SK-N-SH treated with all-trans-retinoic acid at 6 μM for 48 hours (cell line): ENCODE measurements around the gene CACNB3.
A peak's percentile ranks its signal among the peaks of the same experiment; 100 is the strongest.

Source experiments
- CREB5 ChIP-seq: fragments of 250-450 bp; sonication (Bioruptor Pico); IDR thresholded peaks from 2 replicates; pipeline ENCODE4 v1.5.1; 2020; ENCODE audit warnings: low read depth, mild to moderate bottlenecking, moderate library complexity
- ISL1 ChIP-seq: fragments of 250-450 bp; sonication (Bioruptor Pico); IDR thresholded peaks from 2 replicates; pipeline ENCODE4 v2.1.2; 2022; ENCODE audit warnings: mild to moderate bottlenecking, moderate library complexity
- OSR1 ChIP-seq: fragments of 250-450 bp; sonication (Bioruptor Pico); IDR thresholded peaks from 2 replicates; pipeline ENCODE4 v1.8.0; 2022; ENCODE audit warnings: moderate library complexity, mild to moderate bottlenecking, inconsistent platforms
- RARB ChIP-seq: fragments of 250-450 bp; sonication (Bioruptor Pico); IDR thresholded peaks from 2 replicates; pipeline ENCODE4 v1.8.0; 2021; ENCODE audit warnings: mild to moderate bottlenecking, moderate library complexity
- SNAI2 ChIP-seq: fragments of 250-450 bp; sonication (Bioruptor Pico); IDR thresholded peaks from 2 replicates; pipeline ENCODE4 v1.5.0; 2020; ENCODE audit warnings: mild to moderate bottlenecking, moderate library complexity
- TCF4 ChIP-seq: fragments of 250-450 bp; sonication (Bioruptor Pico); IDR thresholded peaks from 2 replicates; pipeline ENCODE4 v1.8.0; 2021; ENCODE audit warnings: mild to moderate bottlenecking, moderate library complexity, borderline replicate concordance
- ZFP3 ChIP-seq: fragments of 250-450 bp; sonication (Bioruptor Pico); IDR thresholded peaks from 2 replicates; pipeline ENCODE4 v1.5.0; 2020; ENCODE audit warnings: mild to moderate bottlenecking, moderate library complexity
- ZFP30 ChIP-seq: fragments of 450-650 bp; formaldehyde crosslinking; IDR thresholded peaks from 2 replicates; pipeline ENCODE4 v1.5.0; 2022; ENCODE audit warnings: mild to moderate bottlenecking, moderate library complexity
- ZNF8 ChIP-seq: fragments of 450-650 bp; formaldehyde crosslinking; IDR thresholded peaks from 2 replicates; pipeline ENCODE4 v1.5.0; 2020; ENCODE audit warnings: mild to moderate bottlenecking, moderate library complexity
- TF ChIP-seq, protein P1 (sequence below): fragments of 250-450 bp; sonication (Bioruptor Pico); IDR thresholded peaks from 2 replicates; pipeline ENCODE4 v1.8.0; 2020; ENCODE audit warnings: mild to moderate bottlenecking, moderate library complexity, borderline replicate concordance
- TF ChIP-seq, protein P2 (sequence below): fragments of 250-450 bp; sonication (Bioruptor Pico); IDR thresholded peaks from 2 replicates; pipeline ENCODE4 v1.5.0; 2020; ENCODE audit warnings: mild to moderate bottlenecking, moderate library complexity
- TF ChIP-seq, protein P3 (sequence below): fragments of 250-450 bp; sonication (Bioruptor Pico); IDR thresholded peaks from 2 replicates; pipeline ENCODE4 v1.5.1; 2021; ENCODE audit warnings: mild to moderate bottlenecking, moderate library complexity

- no peak for TF ChIP-seq RARB
- TF ChIP-seq, protein P1, sequence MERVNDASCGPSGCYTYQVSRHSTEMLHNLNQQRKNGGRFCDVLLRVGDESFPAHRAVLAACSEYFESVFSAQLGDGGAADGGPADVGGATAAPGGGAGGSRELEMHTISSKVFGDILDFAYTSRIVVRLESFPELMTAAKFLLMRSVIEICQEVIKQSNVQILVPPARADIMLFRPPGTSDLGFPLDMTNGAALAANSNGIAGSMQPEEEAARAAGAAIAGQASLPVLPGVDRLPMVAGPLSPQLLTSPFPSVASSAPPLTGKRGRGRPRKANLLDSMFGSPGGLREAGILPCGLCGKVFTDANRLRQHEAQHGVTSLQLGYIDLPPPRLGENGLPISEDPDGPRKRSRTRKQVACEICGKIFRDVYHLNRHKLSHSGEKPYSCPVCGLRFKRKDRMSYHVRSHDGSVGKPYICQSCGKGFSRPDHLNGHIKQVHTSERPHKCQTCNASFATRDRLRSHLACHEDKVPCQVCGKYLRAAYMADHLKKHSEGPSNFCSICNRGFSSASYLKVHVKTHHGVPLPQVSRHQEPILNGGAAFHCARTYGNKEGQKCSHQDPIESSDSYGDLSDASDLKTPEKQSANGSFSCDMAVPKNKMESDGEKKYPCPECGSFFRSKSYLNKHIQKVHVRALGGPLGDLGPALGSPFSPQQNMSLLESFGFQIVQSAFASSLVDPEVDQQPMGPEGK (CRISPR knock-in tag) = peak; percentile 80; the same call in 1 of the 2 replicates
- TF ChIP-seq, protein P2, sequence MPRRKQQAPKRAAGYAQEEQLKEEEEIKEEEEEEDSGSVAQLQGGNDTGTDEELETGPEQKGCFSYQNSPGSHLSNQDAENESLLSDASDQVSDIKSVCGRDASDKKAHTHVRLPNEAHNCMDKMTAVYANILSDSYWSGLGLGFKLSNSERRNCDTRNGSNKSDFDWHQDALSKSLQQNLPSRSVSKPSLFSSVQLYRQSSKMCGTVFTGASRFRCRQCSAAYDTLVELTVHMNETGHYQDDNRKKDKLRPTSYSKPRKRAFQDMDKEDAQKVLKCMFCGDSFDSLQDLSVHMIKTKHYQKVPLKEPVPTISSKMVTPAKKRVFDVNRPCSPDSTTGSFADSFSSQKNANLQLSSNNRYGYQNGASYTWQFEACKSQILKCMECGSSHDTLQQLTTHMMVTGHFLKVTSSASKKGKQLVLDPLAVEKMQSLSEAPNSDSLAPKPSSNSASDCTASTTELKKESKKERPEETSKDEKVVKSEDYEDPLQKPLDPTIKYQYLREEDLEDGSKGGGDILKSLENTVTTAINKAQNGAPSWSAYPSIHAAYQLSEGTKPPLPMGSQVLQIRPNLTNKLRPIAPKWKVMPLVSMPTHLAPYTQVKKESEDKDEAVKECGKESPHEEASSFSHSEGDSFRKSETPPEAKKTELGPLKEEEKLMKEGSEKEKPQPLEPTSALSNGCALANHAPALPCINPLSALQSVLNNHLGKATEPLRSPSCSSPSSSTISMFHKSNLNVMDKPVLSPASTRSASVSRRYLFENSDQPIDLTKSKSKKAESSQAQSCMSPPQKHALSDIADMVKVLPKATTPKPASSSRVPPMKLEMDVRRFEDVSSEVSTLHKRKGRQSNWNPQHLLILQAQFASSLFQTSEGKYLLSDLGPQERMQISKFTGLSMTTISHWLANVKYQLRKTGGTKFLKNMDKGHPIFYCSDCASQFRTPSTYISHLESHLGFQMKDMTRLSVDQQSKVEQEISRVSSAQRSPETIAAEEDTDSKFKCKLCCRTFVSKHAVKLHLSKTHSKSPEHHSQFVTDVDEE (CRISPR knock-in tag) = no peak
- TF ChIP-seq TCF4 = no peak
- no peak for TF ChIP-seq OSR1 (CRISPR knock-in tag)
- TF ChIP-seq, protein P3, sequence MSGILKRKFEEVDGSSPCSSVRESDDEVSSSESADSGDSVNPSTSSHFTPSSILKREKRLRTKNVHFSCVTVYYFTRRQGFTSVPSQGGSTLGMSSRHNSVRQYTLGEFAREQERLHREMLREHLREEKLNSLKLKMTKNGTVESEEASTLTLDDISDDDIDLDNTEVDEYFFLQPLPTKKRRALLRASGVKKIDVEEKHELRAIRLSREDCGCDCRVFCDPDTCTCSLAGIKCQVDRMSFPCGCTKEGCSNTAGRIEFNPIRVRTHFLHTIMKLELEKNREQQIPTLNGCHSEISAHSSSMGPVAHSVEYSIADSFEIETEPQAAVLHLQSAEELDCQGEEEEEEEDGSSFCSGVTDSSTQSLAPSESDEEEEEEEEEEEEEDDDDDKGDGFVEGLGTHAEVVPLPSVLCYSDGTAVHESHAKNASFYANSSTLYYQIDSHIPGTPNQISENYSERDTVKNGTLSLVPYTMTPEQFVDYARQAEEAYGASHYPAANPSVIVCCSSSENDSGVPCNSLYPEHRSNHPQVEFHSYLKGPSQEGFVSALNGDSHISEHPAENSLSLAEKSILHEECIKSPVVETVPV = no peak
- no peak for TF ChIP-seq CREB5
- TF ChIP-seq ZNF8 (CRISPR knock-in tag) = no peak
- TF ChIP-seq ISL1 (CRISPR knock-in tag) = no peak
- TF ChIP-seq SNAI2 (CRISPR knock-in tag) = no peak
- no peak for TF ChIP-seq ZFP30 (CRISPR knock-in tag)
- no peak for TF ChIP-seq ZFP3 (CRISPR knock-in tag)
These were observed 38.4 kb upstream of the CACNB3 start for GRCh38 chr12:48779869-48780268.
